ENCODE measurements around the gene COL23A1. TPM values are rescaled to one million over a fixed set of nuclear protein-coding genes. Genes with fewer than 3 reads are reported as not detected.

The COL23A1 gene
- polyA plus RNA-seq, 3 donors, result 0.11 to 0.21 TPM; not detected in 1

GRCh38 chr5:178476531-178476930 lies 113.7 kb downstream of the COL23A1 start:
- Histone ChIP-seq H3K9ac (ENCODE audit: insufficient read depth, low read length, poor library complexity, severe bottlenecking) (no peak overlapping the region), H3K4me1 (ENCODE audit: control insufficient read depth in 1 of 2, insufficient read depth in 2 of 2, low read length in 2 of 2) (peaks cover 57 to 61% of the 10 kb centered on the region in 2 donors), H4K20me1 (ENCODE audit: insufficient read depth, low read length) (no peaks in the 10 kb centered on the region), H3K36me3 (replicated peaks in 1 of 2; ENCODE audit: control insufficient read depth in 1 of 2, insufficient read depth in 2 of 2, low read length in 2 of 2) (no peaks in the 10 kb centered on the region), H3K9me3 (replicated peaks in 1 of 2; ENCODE audit: control insufficient read depth in 1 of 2, insufficient read depth in 1 of 2, low read length in 2 of 2) (no peaks in the 10 kb centered on the region), H3K4me2 (replicated peaks; ENCODE audit: extremely low read depth, low read length, poor library complexity, severe bottlenecking) (no peak overlapping the region), H3K79me2 (ENCODE audit: insufficient read depth, low read length) (peaks cover 25% of the 10 kb centered on the region), H3K27me3 (ENCODE audit: control insufficient read depth in 2 of 2, insufficient read depth in 2 of 2, low read length in 2 of 2) (no peaks in the 10 kb centered on the region), H3K4me3 (replicated peaks in 1 of 3; ENCODE audit: low read depth in 2 of 3, low read length in 3 of 3) (no peak overlapping the region), H2AFZ (ENCODE audit: insufficient read depth, low read depth, low read length, poor library complexity, severe bottlenecking) (peak overlapping the region; percentile 6), H3K27ac (ENCODE audit: low read depth in 1 of 2, low read length in 2 of 2) (peak overlapping the region; percentile 60 to 86)
- TF ChIP-seq, protein P1, sequence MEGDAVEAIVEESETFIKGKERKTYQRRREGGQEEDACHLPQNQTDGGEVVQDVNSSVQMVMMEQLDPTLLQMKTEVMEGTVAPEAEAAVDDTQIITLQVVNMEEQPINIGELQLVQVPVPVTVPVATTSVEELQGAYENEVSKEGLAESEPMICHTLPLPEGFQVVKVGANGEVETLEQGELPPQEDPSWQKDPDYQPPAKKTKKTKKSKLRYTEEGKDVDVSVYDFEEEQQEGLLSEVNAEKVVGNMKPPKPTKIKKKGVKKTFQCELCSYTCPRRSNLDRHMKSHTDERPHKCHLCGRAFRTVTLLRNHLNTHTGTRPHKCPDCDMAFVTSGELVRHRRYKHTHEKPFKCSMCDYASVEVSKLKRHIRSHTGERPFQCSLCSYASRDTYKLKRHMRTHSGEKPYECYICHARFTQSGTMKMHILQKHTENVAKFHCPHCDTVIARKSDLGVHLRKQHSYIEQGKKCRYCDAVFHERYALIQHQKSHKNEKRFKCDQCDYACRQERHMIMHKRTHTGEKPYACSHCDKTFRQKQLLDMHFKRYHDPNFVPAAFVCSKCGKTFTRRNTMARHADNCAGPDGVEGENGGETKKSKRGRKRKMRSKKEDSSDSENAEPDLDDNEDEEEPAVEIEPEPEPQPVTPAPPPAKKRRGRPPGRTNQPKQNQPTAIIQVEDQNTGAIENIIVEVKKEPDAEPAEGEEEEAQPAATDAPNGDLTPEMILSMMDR (IDR thresholded peaks at IDR 0.05), result no peak
- peak overlapping the region in 6 of 7 donors; percentile 86 to 95 (median 90) for H3K27ac Mint-ChIP-seq
- peaks cover 61% of the 10 kb centered on the region for H3K4me1 Mint-ChIP-seq
- H3K4me3 Mint-ChIP-seq, result no peak overlapping the region
- peak in 2 of 3 donors; percentile 44 to 61 for DNase-seq
- WGBS (ENCODE audit: insufficient coverage), result 59% methylated on average over 7 of the region's 8 CpGs
- H3K27me3 Mint-ChIP-seq (ENCODE audit: low read depth in 3 of 3), result peaks cover 0 to 5% (median 1%) of the 10 kb centered on the region in 3 donors
- no peaks in the 10 kb centered on the region for H3K9me3 Mint-ChIP-seq
- peaks cover 0 to 2% of the 10 kb centered on the region in 2 donors for H3K36me3 Mint-ChIP-seq
- intact Hi-C loops (cut with micrococcal nuclease), result no loop called here

GRCh38 chr5:178475422-178475821 lies 114.8 kb downstream of the COL23A1 start:
- Histone ChIP-seq H3K79me2 (ENCODE audit: insufficient read depth, low read length) (peaks cover 25% of the 10 kb centered on the region), H3K27ac (ENCODE audit: low read depth in 1 of 2, low read length in 2 of 2) (peak overlapping the region in 1 of 2 donors; percentile 86), H3K9me3 (replicated peaks in 1 of 2; ENCODE audit: control insufficient read depth in 1 of 2, insufficient read depth in 1 of 2, low read length in 2 of 2) (no peaks in the 10 kb centered on the region), H3K27me3 (ENCODE audit: control insufficient read depth in 2 of 2, insufficient read depth in 2 of 2, low read length in 2 of 2) (no peaks in the 10 kb centered on the region), H3K36me3 (replicated peaks in 1 of 2; ENCODE audit: control insufficient read depth in 1 of 2, insufficient read depth in 2 of 2, low read length in 2 of 2) (no peaks in the 10 kb centered on the region), H4K20me1 (ENCODE audit: insufficient read depth, low read length) (no peaks in the 10 kb centered on the region), H3K4me3 (replicated peaks in 1 of 3; ENCODE audit: low read depth in 2 of 3, low read length in 3 of 3) (no peak overlapping the region), H3K9ac (ENCODE audit: insufficient read depth, low read length, poor library complexity, severe bottlenecking) (no peak overlapping the region), H2AFZ (ENCODE audit: insufficient read depth, low read depth, low read length, poor library complexity, severe bottlenecking) (peak overlapping the region; percentile 24), H3K4me1 (ENCODE audit: control insufficient read depth in 1 of 2, insufficient read depth in 2 of 2, low read length in 2 of 2) (peaks cover 57 to 61% of the 10 kb centered on the region in 2 donors), H3K4me2 (replicated peaks; ENCODE audit: extremely low read depth, low read length, poor library complexity, severe bottlenecking) (no peak overlapping the region)
- Mint-ChIP-seq H3K4me3 (no peak overlapping the region), H3K36me3 (peaks cover 0 to 2% of the 10 kb centered on the region in 2 donors), H3K27me3 (ENCODE audit: low read depth in 3 of 3) (peaks cover 0 to 5% (median 1%) of the 10 kb centered on the region in 3 donors), H3K27ac (peak overlapping the region in 4 of 7 donors; percentile 40 to 95 (median 90)), H3K4me1 (peaks cover 61% of the 10 kb centered on the region), H3K9me3 (no peaks in the 10 kb centered on the region)
- peak in 2 of 3 donors; percentile 32 to 34 for DNase-seq
- TF ChIP-seq, protein P1 (IDR thresholded peaks at IDR 0.05), result no peak
- WGBS (ENCODE audit: insufficient coverage), result 33% methylated on average over 1 of the region's 5 CpGs
- intact Hi-C loops (cut with micrococcal nuclease), result no loop called here
